A673 (cell line): ENCODE data around the gene COL4A6. TPM values are rescaled to one million over a fixed set of nuclear protein-coding genes. Genes with fewer than 3 reads are reported as not detected.
A peak's percentile ranks its signal among the peaks of the same experiment; 100 is the strongest.

Experiments used
- BruUV-seq: library from RNA; stranded (reverse); fragments of 400-500 nt; replicated peaks from 2 replicates; lab custom pipeline; 2021; lab: Mats Ljungman, UMichigan
- CTCF ChIA-PET: fragments of 300-600 bp; sonication (Branson Sonifier 250); formaldehyde crosslinking; loops from one replicate; lab custom pipeline; 2022; ENCODE audit warnings: antibody characterized with exemption; lab: Charles Lee
- POLR2A ChIA-PET: fragments of 300-600 bp; sonication (Branson Sonifier 250); formaldehyde crosslinking; loops from one replicate; lab custom pipeline; 2022; ENCODE audit warnings: antibody characterized with exemption; ENCODE audit not compliant: low non-redundant PET; lab: Charles Lee
- DNase-seq: peaks from one replicate; pipeline ENCODE4 v3.0.0-alpha.2; 2015; ENCODE audit warnings: low spot score
- H3K27ac ChIP-seq: fragments of 200-600 bp; sonication (generic); 2 replicates; pipeline ENCODE4 v1.5.1; 2016; ENCODE audit warnings: mixed run types, low read depth, mild to moderate bottlenecking, mixed read lengths, antibody characterized with exemption, low read length; ENCODE audit not compliant: poor library complexity, severe bottlenecking
- H3K27me3 ChIP-seq: fragments of 200-600 bp; sonication (generic); replicated peaks from 2 replicates; pipeline ENCODE4 v1.6.1; 2017; ENCODE audit warnings: mixed run types, low read depth, mild to moderate bottlenecking, mixed read lengths, antibody characterized with exemption, low read length; ENCODE audit not compliant: insufficient read depth, poor library complexity
- H3K36me3 ChIP-seq: fragments of 200-600 bp; sonication (generic); 2 replicates; pipeline ENCODE4 v1.6.1; 2016; ENCODE audit warnings: mixed run types, mild to moderate bottlenecking, mixed read lengths, antibody characterized with exemption, low read length; ENCODE audit not compliant: insufficient read depth, poor library complexity, severe bottlenecking
- H3K4me1 ChIP-seq: fragments of 200-600 bp; sonication (generic); 2 replicates; pipeline ENCODE4 v1.6.1; 2017; ENCODE audit warnings: mixed run types, mild to moderate bottlenecking, mixed read lengths, antibody characterized with exemption, low read length; ENCODE audit not compliant: insufficient read depth, poor library complexity, severe bottlenecking
- H3K4me3 ChIP-seq: fragments of 200-600 bp; sonication (generic); 2 replicates; pipeline ENCODE4 v1.5.1; 2016; ENCODE audit warnings: low read depth, mixed run types, mild to moderate bottlenecking, mixed read lengths, low read length; ENCODE audit not compliant: poor library complexity, severe bottlenecking
- H3K9me3 ChIP-seq: fragments of 200-600 bp; sonication (generic); 2 replicates; pipeline ENCODE4 v1.6.1; 2016; ENCODE audit warnings: mixed run types, low read depth, mild to moderate bottlenecking, mixed read lengths, antibody characterized with exemption, low read length; ENCODE audit not compliant: poor library complexity, severe bottlenecking
- EZH2 ChIP-seq: fragments of 200-600 bp; sonication (generic); IDR thresholded peaks from 2 replicates; pipeline ENCODE4 v1.6.1; 2017; ENCODE audit warnings: borderline replicate concordance, low read depth, mild to moderate bottlenecking, mixed read lengths, antibody characterized with exemption, low read length; ENCODE audit not compliant: poor library complexity, severe bottlenecking
- intact Hi-C: fragments of 100-400 bp; cut with micrococcal nuclease; formaldehyde crosslinking; loops from one replicate; pipeline ENCODE4 v1.10.0; 2022; ENCODE audit not compliant: unreplicated experiment
- total RNA-seq: library from RNA; stranded (reverse); gene quantifications from 2 replicates; pipeline ENCODE4 v1.2.3, GENCODE V29; 2021
- TF ChIP-seq, protein P1 (sequence below): fragments of 300-800, 200-600 bp; sonication (generic); conservative IDR thresholded peaks from 2 replicates; pipeline ENCODE4 v1.5.1; 2017; ENCODE audit warnings: low read depth, mild to moderate bottlenecking, antibody characterized with exemption, low read length, moderate library complexity, mixed read lengths

The COL4A6 gene
- total RNA-seq, 1 experiment from 2014 or later = not detected

- Histone ChIP-seq H3K36me3 (no peaks in the 10 kb centered on the region), H3K4me1 (no peaks in the 10 kb centered on the region), H3K9me3 (no peaks in the 10 kb centered on the region), H3K27ac (no peak overlapping the region), H3K27me3 (no peaks in the 10 kb centered on the region), H3K4me3 (no peak overlapping the region)
- peak; percentile 38 for DNase-seq
- POLR2A ChIA-PET = no interaction called here
- TF ChIP-seq EZH2 = no peak
- TF ChIP-seq, protein P1, sequence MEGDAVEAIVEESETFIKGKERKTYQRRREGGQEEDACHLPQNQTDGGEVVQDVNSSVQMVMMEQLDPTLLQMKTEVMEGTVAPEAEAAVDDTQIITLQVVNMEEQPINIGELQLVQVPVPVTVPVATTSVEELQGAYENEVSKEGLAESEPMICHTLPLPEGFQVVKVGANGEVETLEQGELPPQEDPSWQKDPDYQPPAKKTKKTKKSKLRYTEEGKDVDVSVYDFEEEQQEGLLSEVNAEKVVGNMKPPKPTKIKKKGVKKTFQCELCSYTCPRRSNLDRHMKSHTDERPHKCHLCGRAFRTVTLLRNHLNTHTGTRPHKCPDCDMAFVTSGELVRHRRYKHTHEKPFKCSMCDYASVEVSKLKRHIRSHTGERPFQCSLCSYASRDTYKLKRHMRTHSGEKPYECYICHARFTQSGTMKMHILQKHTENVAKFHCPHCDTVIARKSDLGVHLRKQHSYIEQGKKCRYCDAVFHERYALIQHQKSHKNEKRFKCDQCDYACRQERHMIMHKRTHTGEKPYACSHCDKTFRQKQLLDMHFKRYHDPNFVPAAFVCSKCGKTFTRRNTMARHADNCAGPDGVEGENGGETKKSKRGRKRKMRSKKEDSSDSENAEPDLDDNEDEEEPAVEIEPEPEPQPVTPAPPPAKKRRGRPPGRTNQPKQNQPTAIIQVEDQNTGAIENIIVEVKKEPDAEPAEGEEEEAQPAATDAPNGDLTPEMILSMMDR = peak; percentile 54
- intact Hi-C loops = no loop called here
- no TSS peak for BruUV-seq
- CTCF ChIA-PET = interaction anchor here (0.6 kb wide), 1 partner anchor 228 kb away, joined by 3 read pairs; no protein-coding TSS in a partner anchor
These were observed 272.7 kb downstream of the COL4A6 start for GRCh38 chrX:108165383-108166111.

DNA sequence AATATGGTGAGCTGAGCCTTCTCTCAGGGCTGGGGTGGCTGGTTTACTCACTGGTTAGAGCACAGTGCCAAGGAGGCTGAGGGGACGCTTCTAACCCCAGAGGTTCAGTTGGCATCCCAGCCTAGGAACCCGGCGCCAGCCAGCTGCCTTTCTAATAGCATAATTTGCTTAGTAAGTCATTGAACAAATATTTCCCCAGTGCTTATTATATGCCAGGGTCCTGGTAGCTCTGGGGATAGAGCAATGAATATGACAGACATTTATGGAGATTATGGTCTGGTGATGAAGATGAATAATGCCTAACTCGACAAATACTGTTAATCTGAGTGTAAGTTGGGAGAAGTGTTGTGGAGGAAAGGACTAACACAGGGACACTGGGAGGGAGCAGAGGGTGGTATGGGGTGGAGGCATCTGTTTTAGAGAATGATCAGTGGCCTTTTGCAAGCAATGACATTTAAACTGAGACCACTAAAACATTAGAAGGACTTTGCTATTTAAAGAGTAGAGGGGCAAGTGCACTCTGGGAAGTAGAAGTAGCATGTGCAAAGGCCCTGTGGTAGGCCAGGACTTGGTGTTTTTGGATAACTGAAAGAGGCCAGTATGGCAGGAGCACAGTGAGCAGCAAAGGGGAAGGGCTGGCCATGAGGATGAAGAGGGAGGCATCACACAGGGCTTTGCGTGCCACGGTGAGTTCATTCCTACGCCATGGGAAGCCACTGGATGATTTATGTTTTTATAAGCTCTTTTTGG lies 274.7 kb downstream of the COL4A6 start:
- CTCF ChIA-PET = no interaction called here
- intact Hi-C loops = no loop called here

GRCh38 chrX:108162265-108162664 lies 276.0 kb downstream of the COL4A6 start:
- BruUV-seq = no TSS peak
- no peaks in the 10 kb centered on the region for H3K27me3 ChIP-seq

More for the DNA sequence above, 274.7 kb downstream of the COL4A6 start:
- POLR2A ChIA-PET = no interaction called here
- Histone ChIP-seq H3K27me3 (no peaks in the 10 kb centered on the region), H3K9me3 (no peaks in the 10 kb centered on the region), H3K4me3 (no peak overlapping the region), H3K36me3 (no peaks in the 10 kb centered on the region), H3K27ac (no peak overlapping the region), H3K4me1 (no peaks in the 10 kb centered on the region)
- TF ChIP-seq, protein P1 = no peak
- TF ChIP-seq EZH2 = no peak
- no peak for DNase-seq
- no TSS peak for BruUV-seq

More at GRCh38 chrX:108162265-108162664, 276.0 kb downstream of the COL4A6 start:
- Histone ChIP-seq H3K4me1 (no peaks in the 10 kb centered on the region), H3K27ac (no peak overlapping the region), H3K9me3 (no peaks in the 10 kb centered on the region), H3K4me3 (no peak overlapping the region), H3K36me3 (no peaks in the 10 kb centered on the region)
- no peak for DNase-seq
- intact Hi-C loops = no loop called here
- ChIA-PET CTCF (no interaction called here), POLR2A (no interaction called here)
- TF ChIP-seq EZH2 = no peak
- TF ChIP-seq, protein P1 = no peak
